HEK293T (cell line): ENCODE data around the gene AGBL4.

Source experiments
- BHLHE40 ChIP-seq: fragments of 450-650 bp; IDR thresholded peaks from 2 replicates; pipeline ENCODE4 v1.6.1; 2016; ENCODE audit warnings: mild to moderate bottlenecking, moderate library complexity, borderline replicate concordance
- CTBP1 ChIP-seq: fragments of 450-650 bp; IDR thresholded peaks from 2 replicates; pipeline ENCODE4 v1.6.1; 2016; ENCODE audit warnings: borderline replicate concordance
- FOXA1 ChIP-seq: fragments of 450-650 bp; IDR thresholded peaks from 2 replicates; pipeline ENCODE4 v1.6.1; 2016; ENCODE audit warnings: mild to moderate bottlenecking
- FOXK2 ChIP-seq: fragments of 450-650 bp; IDR thresholded peaks from 2 replicates; pipeline ENCODE4 v1.6.1; 2016; ENCODE audit warnings: mild to moderate bottlenecking
- FOXM1 ChIP-seq: fragments of 450-650 bp; IDR thresholded peaks from 2 replicates; pipeline ENCODE4 v1.6.1; 2017; ENCODE audit warnings: mild to moderate bottlenecking, borderline replicate concordance
- HDGF ChIP-seq: fragments of 450-650 bp; IDR thresholded peaks from 2 replicates; pipeline ENCODE4 v1.6.1; 2017; ENCODE audit warnings: antibody characterized with exemption, borderline replicate concordance
- L3MBTL2 ChIP-seq: fragments of 450-650 bp; conservative IDR thresholded peaks from 2 replicates; pipeline ENCODE4 v1.6.1; 2016; ENCODE audit warnings: mild to moderate bottlenecking
- LEF1 ChIP-seq: fragments of 450-650 bp; IDR thresholded peaks from 2 replicates; pipeline ENCODE4 v1.6.1; 2017; ENCODE audit warnings: mild to moderate bottlenecking, borderline replicate concordance
- NFRKB ChIP-seq: fragments of 450-650 bp; IDR thresholded peaks from 2 replicates; pipeline ENCODE4 v1.6.1; 2016; ENCODE audit warnings: mild to moderate bottlenecking, moderate library complexity
- SP1 ChIP-seq: fragments of 450-650 bp; IDR thresholded peaks from 2 replicates; pipeline ENCODE4 v1.6.1; 2017
- SUZ12 ChIP-seq: fragments of 450-650 bp; IDR thresholded peaks from 2 replicates; pipeline ENCODE4 v1.6.1; 2016; ENCODE audit warnings: mild to moderate bottlenecking

DNA sequence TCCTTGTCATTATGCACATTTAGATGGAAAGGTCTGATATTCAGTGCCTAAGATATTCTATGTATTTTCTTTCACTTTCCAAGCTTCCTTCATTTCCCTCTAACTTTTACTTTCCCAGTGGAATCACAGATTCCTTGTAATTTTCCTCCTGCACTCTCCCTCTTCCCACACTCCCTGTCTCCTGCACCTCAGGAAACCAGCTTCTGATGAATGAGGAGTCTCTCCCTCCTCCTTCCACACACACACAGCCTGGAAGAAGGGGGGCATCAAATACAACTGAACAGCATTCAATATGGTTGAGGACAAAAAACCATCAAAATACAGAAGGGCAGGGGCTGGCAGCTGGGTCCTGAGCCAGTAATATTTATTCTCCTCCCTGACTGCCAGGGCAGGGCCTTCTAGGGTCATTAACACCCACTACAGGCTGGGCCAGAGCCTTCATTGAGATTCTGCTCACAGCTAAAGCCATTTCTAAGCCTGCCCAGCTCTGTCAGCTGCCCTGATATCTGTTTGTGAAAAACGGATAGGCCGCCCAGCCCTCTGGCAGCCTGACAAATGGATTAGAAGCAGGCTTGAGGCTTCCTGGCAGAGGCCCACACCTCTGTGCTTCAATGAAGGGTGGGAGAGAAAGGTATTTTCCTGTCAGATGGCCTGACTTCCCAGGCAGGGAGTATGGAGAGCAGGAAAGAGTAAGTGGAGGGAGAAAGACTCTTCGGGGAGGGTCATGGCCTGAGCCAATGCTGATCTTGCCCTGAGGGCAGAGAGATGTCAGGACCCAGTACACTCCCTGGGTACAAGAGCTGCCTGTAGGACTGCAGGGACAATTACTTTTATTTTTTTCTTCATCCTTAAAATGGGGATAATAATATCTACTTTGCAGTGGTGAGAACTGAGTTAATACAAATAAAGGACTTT is 1412.9 kb downstream of the AGBL4 start:
- no peak for TF ChIP-seq SP1
- TF ChIP-seq FOXK2, result no peak
- no peak for TF ChIP-seq FOXA1
- TF ChIP-seq SUZ12, result no peak
- no peak for TF ChIP-seq HDGF
- TF ChIP-seq CTBP1, result no peak
- no peak for TF ChIP-seq BHLHE40
- no peak for TF ChIP-seq L3MBTL2
- no peak for TF ChIP-seq FOXM1
- no peak for TF ChIP-seq LEF1
- no peak for TF ChIP-seq NFRKB
